A549 (cell line): Measurements from ENCODE around the gene COL28A1.

Source experiments
- EHMT2 ChIP-seq: fragments of 200-600 bp; sonication (generic); IDR thresholded peaks from 2 replicates; pipeline ENCODE4 v1.6.1; 2016; ENCODE audit warnings: antibody characterized with exemption, low read depth, mild to moderate bottlenecking, moderate library complexity
- EP300 ChIP-seq, 2 experiments: fragments of >200 bp; sonication (Bioruptor Twin); formaldehyde crosslinking; IDR thresholded peaks; 2 replicates in 1 of 2; 3 replicates in 1 of 2; pipeline ENCODE4 v1.6.1; 2016 to 2017
- HDAC2 ChIP-seq: fragments of 200-600 bp; sonication (generic); IDR thresholded peaks from 2 replicates; pipeline ENCODE4 v1.6.1; 2016
- HOXB13 ChIP-seq: fragments of 250-450 bp; sonication (Bioruptor Pico); IDR thresholded peaks from 2 replicates; pipeline ENCODE4 v1.5.0; 2020; ENCODE audit warnings: low read depth, mild to moderate bottlenecking, moderate library complexity
- KDM1A ChIP-seq: fragments of 200-600 bp; sonication (generic); IDR thresholded peaks from 2 replicates; pipeline ENCODE4 v1.6.1; 2016; ENCODE audit warnings: low read depth, mild to moderate bottlenecking
- NPAS2 ChIP-seq: fragments of 250-450 bp; sonication (Bioruptor Pico); IDR thresholded peaks from 2 replicates; pipeline ENCODE4 v1.8.0; 2022; ENCODE audit warnings: mild to moderate bottlenecking, moderate library complexity, borderline replicate concordance
- SMC3 ChIP-seq: fragments of >200 bp; sonication (Bioruptor Twin); formaldehyde crosslinking; IDR thresholded peaks from 3 replicates; pipeline ENCODE4 v1.6.1; 2018; ENCODE audit warnings: inconsistent platforms
- TF ChIP-seq, protein P1 (sequence below): fragments of >200 bp; sonication (Bioruptor Twin); formaldehyde crosslinking; IDR thresholded peaks from 3 replicates; pipeline ENCODE4 v1.5.1; 2016

DNA sequence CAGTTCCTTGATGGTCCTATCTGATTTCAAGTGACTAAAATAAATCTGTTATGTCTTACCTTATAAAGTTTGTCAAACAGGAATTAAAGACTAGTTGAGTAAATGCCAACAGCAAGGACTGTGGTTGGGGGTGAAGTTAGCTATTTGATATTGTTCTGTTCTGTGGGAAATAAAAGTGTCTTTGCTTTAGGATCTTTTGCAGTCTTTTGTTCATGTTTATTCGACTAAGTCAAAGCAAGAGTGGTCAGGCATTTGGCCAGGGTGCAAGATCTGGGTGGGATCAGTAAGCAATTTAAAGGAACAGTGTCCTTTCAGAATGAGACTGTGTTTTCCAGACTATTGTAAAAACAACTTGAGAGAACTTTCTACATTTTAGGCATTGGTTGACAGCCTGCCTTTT is at the start of gene COL28A1:
- TF ChIP-seq, protein P1, sequence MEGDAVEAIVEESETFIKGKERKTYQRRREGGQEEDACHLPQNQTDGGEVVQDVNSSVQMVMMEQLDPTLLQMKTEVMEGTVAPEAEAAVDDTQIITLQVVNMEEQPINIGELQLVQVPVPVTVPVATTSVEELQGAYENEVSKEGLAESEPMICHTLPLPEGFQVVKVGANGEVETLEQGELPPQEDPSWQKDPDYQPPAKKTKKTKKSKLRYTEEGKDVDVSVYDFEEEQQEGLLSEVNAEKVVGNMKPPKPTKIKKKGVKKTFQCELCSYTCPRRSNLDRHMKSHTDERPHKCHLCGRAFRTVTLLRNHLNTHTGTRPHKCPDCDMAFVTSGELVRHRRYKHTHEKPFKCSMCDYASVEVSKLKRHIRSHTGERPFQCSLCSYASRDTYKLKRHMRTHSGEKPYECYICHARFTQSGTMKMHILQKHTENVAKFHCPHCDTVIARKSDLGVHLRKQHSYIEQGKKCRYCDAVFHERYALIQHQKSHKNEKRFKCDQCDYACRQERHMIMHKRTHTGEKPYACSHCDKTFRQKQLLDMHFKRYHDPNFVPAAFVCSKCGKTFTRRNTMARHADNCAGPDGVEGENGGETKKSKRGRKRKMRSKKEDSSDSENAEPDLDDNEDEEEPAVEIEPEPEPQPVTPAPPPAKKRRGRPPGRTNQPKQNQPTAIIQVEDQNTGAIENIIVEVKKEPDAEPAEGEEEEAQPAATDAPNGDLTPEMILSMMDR = no peak
- TF ChIP-seq KDM1A (no peak), EP300 (IDR thresholded peaks at IDR 0.05) (no peak), EHMT2 (no peak), NPAS2 (CRISPR knock-in tag) (no peak), SMC3 (no peak), HDAC2 (no peak), HOXB13 (CRISPR knock-in tag) (no peak)
